MG63 (cell line): ENCODE data around the gene PHLPP1. TPM values are rescaled to one million over a fixed set of nuclear protein-coding genes. Genes with fewer than 3 reads are reported as not detected.
A peak's percentile ranks its signal among the peaks of the same experiment; 100 is the strongest.
"Not testable (repeated sequence)": the region's sequence is repeated elsewhere in the genome, so short reads cannot be mapped to it uniquely, and the experiment has no call there.

Experiments
- DNase-seq: peaks from one replicate; pipeline ENCODE4 v3.0.0-alpha.2; 2020
- H3K27me3 ChIP-seq: fragments of 250-450 bp; sonication (Bioruptor Pico); 2 replicates; pipeline ENCODE4 v1.5.1; 2020; ENCODE audit warnings: mild to moderate bottlenecking, moderate library complexity
- H3K36me3 ChIP-seq: fragments of 250-450 bp; sonication (Bioruptor Pico); 2 replicates; pipeline ENCODE4 v1.5.1; 2020; ENCODE audit warnings: mild to moderate bottlenecking, moderate library complexity
- H3K4me3 ChIP-seq: fragments of 250-450 bp; sonication (Bioruptor Pico); 2 replicates; pipeline ENCODE4 v1.5.1; 2020; ENCODE audit warnings: mild to moderate bottlenecking, moderate library complexity
- H3K9me3 ChIP-seq: fragments of 250-450 bp; sonication (Bioruptor Pico); 2 replicates; pipeline ENCODE4 v1.5.1; 2020; ENCODE audit warnings: mild to moderate bottlenecking, moderate library complexity
- total RNA-seq: library from RNA; depleted of rRNA; stranded (reverse); fragments of >200 nt; shearing (Covaris generic); gene quantifications from 2 replicates; pipeline ENCODE4 v1.2.3, GENCODE V29; 2014; ENCODE audit warnings: low replicate concordance

The PHLPP1 gene
- total RNA-seq, 1 experiment from 2014 or later = 6.6 TPM

- H3K36me3 ChIP-seq = peaks cover 9% of the 10 kb centered on the region; the same call in 1 of the 2 replicates
- no peaks in the 10 kb centered on the region for H3K27me3 ChIP-seq
- H3K9me3 ChIP-seq = no peaks in the 10 kb centered on the region
- H3K4me3 ChIP-seq = no peak overlapping the region
- DNase-seq = no peak
Observed at GRCh38 chr18:62899534-62899933, 184.2 kb downstream of the PHLPP1 start.

- no peaks in the 10 kb centered on the region for H3K9me3 ChIP-seq
- DNase-seq = no peak
- no peak overlapping the region for H3K4me3 ChIP-seq
- H3K27me3 ChIP-seq = no peaks in the 10 kb centered on the region
- H3K36me3 ChIP-seq = peaks cover 11% of the 10 kb centered on the region; the same call in 1 of the 2 replicates
Observed at GRCh38 chr18:62900132-62900883, 185.0 kb downstream of the PHLPP1 start.

- H3K9me3 ChIP-seq = no peaks in the 10 kb centered on the region
- DNase-seq = no peak
- no peaks in the 10 kb centered on the region for H3K27me3 ChIP-seq
- no peak overlapping the region for H3K4me3 ChIP-seq
- H3K36me3 ChIP-seq = peaks cover 17% of the 10 kb centered on the region
Observed at GRCh38 chr18:62902776-62903175, 187.4 kb downstream of the PHLPP1 start.

- no peaks in the 10 kb centered on the region for H3K9me3 ChIP-seq
- no peak for DNase-seq
- no peak overlapping the region for H3K4me3 ChIP-seq
- peaks cover 10% of the 10 kb centered on the region for H3K36me3 ChIP-seq
- no peaks in the 10 kb centered on the region for H3K27me3 ChIP-seq
Observed at GRCh38 chr18:62904396-62905285, 189.3 kb downstream of the PHLPP1 start.

GRCh38 chr18:62912885-62913284 is 197.5 kb downstream of the PHLPP1 start:
- no peaks in the 10 kb centered on the region for H3K27me3 ChIP-seq
- DNase-seq = no peak
- H3K9me3 ChIP-seq = no peaks in the 10 kb centered on the region
- H3K4me3 ChIP-seq = no peak overlapping the region
- H3K36me3 ChIP-seq = 0 out of 2 replicates have a peak, but pooled peaks cover 4% of the 10 kb centered on the region

GRCh38 chr18:62913824-62914223 is 198.5 kb downstream of the PHLPP1 start:
- DNase-seq, H3K36me3 ChIP-seq, H3K27me3 ChIP-seq, H3K9me3 ChIP-seq, H3K4me3 ChIP-seq: not testable (repeated sequence)

- no peak for DNase-seq
- Histone ChIP-seq H3K36me3 (peaks cover 4% of the 10 kb centered on the region; the same call in 1 of the 2 replicates), H3K9me3 (no peaks in the 10 kb centered on the region), H3K4me3 (no peak overlapping the region), H3K27me3 (no peaks in the 10 kb centered on the region)
Observed at GRCh38 chr18:62914871-62915392, 199.6 kb downstream of the PHLPP1 start.

GRCh38 chr18:62918361-62918760 is 203.0 kb downstream of the PHLPP1 start:
- Histone ChIP-seq H3K9me3 (no peaks in the 10 kb centered on the region), H3K36me3 (peaks cover 4% of the 10 kb centered on the region; the same call in 1 of the 2 replicates), H3K27me3 (no peaks in the 10 kb centered on the region), H3K4me3 (no peak overlapping the region)
- no peak for DNase-seq

- no peak overlapping the region for H3K4me3 ChIP-seq
- peaks cover 7% of the 10 kb centered on the region; the same call in 1 of the 2 replicates for H3K36me3 ChIP-seq
- no peaks in the 10 kb centered on the region for H3K9me3 ChIP-seq
- no peaks in the 10 kb centered on the region for H3K27me3 ChIP-seq
- no peak for DNase-seq
Observed at GRCh38 chr18:62919109-62919838, 203.9 kb downstream of the PHLPP1 start.

GRCh38 chr18:62925031-62925688 is 209.8 kb downstream of the PHLPP1 start:
- DNase-seq = no peak
- peaks cover 3% of the 10 kb centered on the region; the same call in 1 of the 2 replicates for H3K36me3 ChIP-seq
- H3K9me3 ChIP-seq = no peaks in the 10 kb centered on the region
- no peak overlapping the region for H3K4me3 ChIP-seq
- H3K27me3 ChIP-seq = no peaks in the 10 kb centered on the region

- Histone ChIP-seq H3K4me3 (no peak overlapping the region), H3K27me3 (no peaks in the 10 kb centered on the region), H3K36me3 (0 out of 2 replicates have a peak, but pooled peaks cover 3% of the 10 kb centered on the region), H3K9me3 (no peaks in the 10 kb centered on the region)
- DNase-seq = no peak
Observed at GRCh38 chr18:62928326-62928725, 213.0 kb downstream of the PHLPP1 start.

- Histone ChIP-seq H3K4me3 (no peak overlapping the region), H3K36me3 (no peaks in the 10 kb centered on the region; the same call in 1 of the 2 replicates), H3K9me3 (no peaks in the 10 kb centered on the region), H3K27me3 (no peaks in the 10 kb centered on the region)
- no peak for DNase-seq
Observed at GRCh38 chr18:62933261-62933887, 218.0 kb downstream of the PHLPP1 start.

GRCh38 chr18:62935994-62936393 is 220.7 kb downstream of the PHLPP1 start:
- Histone ChIP-seq H3K4me3 (no peak overlapping the region), H3K36me3 (no peaks in the 10 kb centered on the region; the same call in 1 of the 2 replicates), H3K27me3 (no peaks in the 10 kb centered on the region), H3K9me3 (no peaks in the 10 kb centered on the region)
- DNase-seq = no peak

GRCh38 chr18:62937065-62937464 is 221.7 kb downstream of the PHLPP1 start:
- Histone ChIP-seq H3K27me3 (no peaks in the 10 kb centered on the region), H3K4me3 (no peak overlapping the region), H3K9me3 (no peaks in the 10 kb centered on the region), H3K36me3 (no peaks in the 10 kb centered on the region; the same call in 1 of the 2 replicates)
- DNase-seq = peak; percentile 29

GRCh38 chr18:62938006-62938405 is 222.7 kb downstream of the PHLPP1 start:
- Histone ChIP-seq H3K27me3 (no peaks in the 10 kb centered on the region), H3K36me3 (peaks cover 3% of the 10 kb centered on the region), H3K9me3 (no peaks in the 10 kb centered on the region), H3K4me3 (no peak overlapping the region)
- no peak for DNase-seq

- DNase-seq = no peak
- H3K36me3 ChIP-seq = peaks cover 4% of the 10 kb centered on the region
- H3K4me3 ChIP-seq = no peak overlapping the region
- H3K9me3 ChIP-seq = no peaks in the 10 kb centered on the region
- H3K27me3 ChIP-seq = no peaks in the 10 kb centered on the region
Observed at GRCh38 chr18:62938487-62938886, 223.1 kb downstream of the PHLPP1 start.
